Heart left ventricle (tissue), 16 donors: ENCODE measurements around the gene LAG3. TPM values are rescaled to one million over a fixed set of nuclear protein-coding genes. Genes with fewer than 3 reads are reported as not detected.

Source experiments
- ATAC-seq, 4 donors: fragments of 200-7000 bp; cut with Tn5 transposase; one replicate each; pipeline ENCODE4 v1.9.1; 2020 to 2022; ENCODE audit warnings: moderate library complexity in 4 of 4, mild to moderate bottlenecking in 3 of 4, moderate number of reproducible peaks in 1 of 4
- DNase-seq, 5 donors: peaks; one replicate each; pipeline ENCODE4 v3.0.0-alpha.2; 2020
- H3K27ac ChIP-seq, 12 donors: fragments of 200-600 bp; sonication (generic) in 4 of 12; one replicate each; pipeline versions ENCODE4 v1.5.0 to v1.8.0; 2016 to 2022; ENCODE audit warnings: mild to moderate bottlenecking in 2 of 12
- H3K27me3 ChIP-seq, 9 donors: fragments of 200-600 bp; sonication (generic) in 2 of 9; one replicate each; pipeline versions ENCODE4 v1.5.1 to v1.8.0; 2016 to 2022; ENCODE audit warnings: mild to moderate bottlenecking in 3 of 9
- H3K36me3 ChIP-seq, 9 donors: fragments of 200-600 bp; sonication (generic) in 2 of 9; one replicate each; pipeline versions ENCODE4 v1.5.0 to v1.8.0; 2018 to 2022; ENCODE audit warnings: mild to moderate bottlenecking in 2 of 9
- H3K4me1 ChIP-seq, 12 donors: fragments of 200-600 bp; sonication (generic) in 4 of 12; one replicate each; pipeline versions ENCODE4 v1.5.0 to v1.8.0; 2016 to 2022; ENCODE audit warnings: mild to moderate bottlenecking in 3 of 12
- H3K4me3 ChIP-seq, 12 donors: fragments of 200-600 bp; sonication (generic) in 4 of 12; one replicate each; pipeline versions ENCODE4 v1.5.0 to v1.8.0; 2017 to 2022; ENCODE audit warnings: mild to moderate bottlenecking in 9 of 12, moderate library complexity in 4 of 12
- H3K9me3 ChIP-seq, 12 donors: fragments of 200-600 bp; sonication (generic) in 4 of 12; one replicate each; pipeline versions ENCODE4 v1.5.0 to v1.8.0; 2016 to 2022; ENCODE audit warnings: mild to moderate bottlenecking in 1 of 12
- CTCF ChIP-seq, 12 donors: fragments of 200-600 bp; sonication (generic) in 4 of 12; IDR thresholded peaks; one replicate each; pipeline versions ENCODE4 v1.5.0 to v1.8.0; 2018 to 2022; ENCODE audit warnings: antibody characterized with exemption in 12 of 12, mild to moderate bottlenecking in 5 of 12
- POLR2A ChIP-seq, 2 donors: fragments of 450-650 bp; IDR thresholded peaks; one replicate each; pipeline ENCODE4 v1.6.1; 2017; ENCODE audit warnings: antibody characterized with exemption in 2 of 2, mild to moderate bottlenecking in 2 of 2, moderate library complexity in 2 of 2
- WGBS, 4 donors: extraction: QIAGEN DNeasy Blood & Tissue Kit in 2 of 4; methylation state at CpG; one replicate each; pipeline versions ENCODE4 v1.1.5 to v1.1.7; 2013 to 2018; 5-methylcytosine and 5-hydroxymethylcytosine counted together
- intact Hi-C, 10 donors: fragments of 100-400 bp; cut with DNase I; formaldehyde crosslinking; loops; one replicate each; pipeline versions ENCODE4 v1.11.1 to v1.14.2; 2022
- polyA plus RNA-seq, 2 donors: library from polyadenylated mRNA; stranded (reverse); fragments of 200-250 nt; gene quantifications; one replicate each; pipeline ENCODE4 v1.2.3, GENCODE V29; 2013
- total RNA-seq, 9 donors: library from RNA; depleted of rRNA in 2 of 9; stranded (reverse); fragments of >200 nt in 2 of 9; fragmentation: NEBNext Ultra II Directional in 3 of 9; extraction: Animal tissue kit (Norgen Biotek cat#: 25700) in 3 of 9; gene quantifications; one replicate each; pipeline versions ENCODE4 v1.1.0 to v1.2.4, GENCODE V29; 2016 to 2023
- donor health status: ischemic (EF 13 %, LVEDD 7.1; RV severe dilation, severe dysfunction).
- donor health status: healthy with polysubstance abuse.
- donor health status: DM: no; HTN: yes; CAD: no.
- donor health status: DM: no; HTN: no; CAD: no.
- donor health status: ischemic (EF 25% LVEDD 6.9; RV normal size, moderate dysfunction).
- donor health status: ischemic (EF 25% LVEDD 5.7; RV mildly dilated, moderate dysfunction).
- donor health status: healthy.
- donor health status: DM: yes; HTN: yes; CAD: no.
- donor health status: ischemic (EF 35%, LVEDD 5.7; RV mildly dilated, moderate dysfunction).
- donor health status: nonischemic (EF 11% LVEDD 7.7; RV severe dilation, severe dysfunction).
- donor health status: DM: yes; HTN: yes; CAD: no.
- donor health status: PGD.
- donor health status: ischemic (EF 29% LVEDD 5.4; RV normal size, mild dysfunction).
- donor health status: nonischemic (EF 23%, LVEDD 6.1; RV moderate dilation, normal function).

The LAG3 gene
- total and polyA plus RNA-seq, 11 donors = 0.03 to 1.5 (median 0.34) TPM; not detected in 4

DNA sequence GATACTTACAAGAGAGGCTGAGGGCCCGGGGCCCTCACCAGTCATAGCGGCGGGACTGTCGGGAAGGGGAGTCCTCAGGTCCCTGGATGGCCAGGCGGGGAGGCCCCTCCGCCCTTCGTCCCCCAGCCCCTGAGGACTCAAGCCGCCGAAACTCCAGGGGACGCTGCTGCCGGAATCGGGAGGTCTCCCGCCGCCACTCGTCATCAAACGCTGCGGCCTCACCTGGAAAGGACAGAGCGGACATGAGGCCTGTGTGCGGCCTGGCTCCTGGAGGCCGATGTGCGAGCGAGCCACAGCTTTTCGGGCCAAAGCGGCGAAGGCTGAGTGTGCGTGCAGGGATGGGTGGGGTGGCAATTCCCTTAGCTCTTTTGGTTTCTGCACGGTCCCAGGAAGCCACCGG is 23.6 kb upstream of the LAG3 start:
- peaks cover 0 to 56% (median 53%) of the 10 kb centered on the region in 9 donors for H3K36me3 ChIP-seq
- H3K27ac ChIP-seq = no peak overlapping the region
- ATAC-seq (no peak), DNase-seq (no peak)
- 92 to 95% (median 94%) methylated on average over 28 of the region's 28 CpGs for WGBS, 4 donors
- no peaks in the 10 kb centered on the region for H3K27me3 ChIP-seq
- TF ChIP-seq CTCF (IDR thresholded peaks at IDR 0.05) (no peak), POLR2A (IDR thresholded peaks at IDR 0.05) (no peak)
- no peak overlapping the region for H3K4me3 ChIP-seq
- intact Hi-C loops = no loop called here
- H3K4me1 ChIP-seq = peaks cover 0 to 29% (median 15%) of the 10 kb centered on the region in 12 donors
- no peaks in the 10 kb centered on the region for H3K9me3 ChIP-seq

DNA sequence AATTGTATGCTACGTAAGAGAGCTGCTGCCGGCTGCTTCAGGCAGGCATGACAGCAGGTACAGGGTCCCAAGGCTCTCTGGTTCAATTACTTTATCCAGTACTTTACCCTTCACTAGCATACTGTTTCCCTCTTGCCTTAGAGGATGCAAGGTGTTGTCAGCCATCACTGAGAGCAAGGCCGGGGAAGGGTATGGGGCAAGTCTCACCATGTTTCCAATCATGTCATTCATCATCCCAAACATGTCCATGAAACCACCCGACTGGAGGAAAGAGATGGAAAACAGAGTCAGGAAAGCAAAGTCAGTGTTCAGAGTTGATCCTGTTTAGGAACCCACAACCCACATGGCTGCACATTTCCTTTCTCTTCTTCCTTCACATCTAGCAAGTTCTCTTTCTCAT is 21.8 kb upstream of the LAG3 start:
- Histone ChIP-seq H3K27ac (no peak overlapping the region), H3K4me1 (peaks cover 0 to 40% (median 20%) of the 10 kb centered on the region in 12 donors), H3K4me3 (no peak overlapping the region), H3K9me3 (no peaks in the 10 kb centered on the region), H3K36me3 (peaks cover 0 to 56% (median 53%) of the 10 kb centered on the region in 9 donors), H3K27me3 (no peaks in the 10 kb centered on the region)
- no peak for TF ChIP-seq CTCF (IDR thresholded peaks at IDR 0.05)
- TF ChIP-seq POLR2A (IDR thresholded peaks at IDR 0.05) = no peak
- intact Hi-C loops = loop anchor here in 8 of 10 donors (5.0 kb wide), 3 partner anchors 72 to 117 kb away; partner anchors contain the start of genes P3H3 (in 6 of the 8), TPI1 (in 2 of the 8) and GPR162 (in 1 of the 8)
- WGBS, 4 donors = 85 to 93% (median 86%) methylated on average over 4 of the region's 4 CpGs
- DNase-seq = no peak
- ATAC-seq = no peak

DNA sequence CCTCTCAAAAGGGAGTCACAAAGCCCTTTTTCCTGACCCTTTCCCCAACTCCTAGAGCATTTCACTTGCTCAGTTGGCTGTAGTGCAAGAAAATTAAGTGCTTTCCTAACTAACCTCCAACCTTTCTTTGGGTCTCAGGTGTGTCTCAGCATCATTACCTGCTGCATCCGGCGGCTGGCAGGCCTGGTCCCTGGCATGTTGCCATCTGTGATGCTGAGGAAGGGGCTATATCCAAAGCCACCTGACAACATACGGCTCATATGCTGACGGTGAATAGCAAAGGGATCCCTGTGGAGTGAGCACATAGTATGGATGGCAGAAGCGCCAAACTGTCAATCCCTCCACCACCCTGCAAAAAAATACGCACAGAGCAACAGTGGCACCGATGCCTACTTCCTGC is 20.6 kb upstream of the LAG3 start:
- peaks cover 0 to 34% (median 15%) of the 10 kb centered on the region in 12 donors for H3K4me1 ChIP-seq
- H3K9me3 ChIP-seq = no peaks in the 10 kb centered on the region
- no peak for ATAC-seq
- H3K27me3 ChIP-seq = no peaks in the 10 kb centered on the region
- intact Hi-C loops = loop anchor here in 8 of 10 donors (2.0 to 5.0 kb wide), 7 partner anchors 15 to 116 kb away; partner anchors contain the start of genes P3H3 (in 6 of the 8), PTMS (in 2 of the 8), TPI1 (in 2 of the 8) and COPS7A (in 1 of the 8)
- H3K4me3 ChIP-seq = peak overlapping the region in 10 of 12 donors; percentile 76 to 100 (median 88)
- TF ChIP-seq CTCF (IDR thresholded peaks at IDR 0.05) (no peak), POLR2A (IDR thresholded peaks at IDR 0.05) (no peak)
- peak overlapping the region in 9 of 12 donors; percentile 94 to 100 (median 99) for H3K27ac ChIP-seq
- peaks cover 0 to 54% (median 51%) of the 10 kb centered on the region in 9 donors for H3K36me3 ChIP-seq
- DNase-seq = peak in 1 of 5 donors; percentile 31
- WGBS, 4 donors = 80 to 85% (median 82%) methylated on average over 7 of the region's 7 CpGs

DNA sequence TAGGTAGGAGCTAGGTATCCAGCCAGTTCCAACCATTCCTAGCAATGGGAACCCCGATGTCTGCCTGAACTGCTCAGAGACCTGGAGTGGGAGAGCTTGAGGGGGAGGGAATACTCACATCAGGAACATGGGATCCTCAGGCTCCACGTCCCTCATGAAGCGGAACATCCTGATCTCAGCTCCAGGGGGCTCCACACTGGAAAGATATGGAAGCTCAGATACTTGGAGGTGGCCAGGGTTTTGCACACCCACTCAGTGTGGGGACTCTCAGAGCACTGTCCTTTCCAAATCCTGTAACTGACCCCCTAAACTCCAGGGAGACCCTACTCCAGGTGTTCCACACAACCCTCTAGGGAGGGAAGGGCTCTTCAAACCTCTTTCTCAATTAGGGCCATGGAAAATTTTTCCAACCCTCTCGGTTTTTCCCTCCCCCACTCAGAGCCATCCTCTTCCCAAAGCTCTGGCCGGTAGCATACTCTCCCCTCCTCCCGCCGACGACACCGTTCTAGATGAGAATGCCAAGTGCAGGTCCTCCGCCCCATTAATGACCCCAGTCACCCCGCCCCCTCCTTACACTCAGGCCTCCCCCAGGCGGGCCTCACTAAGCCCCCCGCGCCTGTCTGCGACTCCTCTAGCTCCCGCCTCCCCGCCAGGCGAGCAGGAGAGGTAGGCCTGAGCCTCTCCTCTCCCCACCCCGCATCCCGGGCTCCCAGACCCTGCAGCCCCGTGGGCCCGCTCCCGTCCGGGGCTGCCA is 20.0 kb upstream of the LAG3 start:
- intact Hi-C loops = loop anchor here in 8 of 10 donors (2.0 to 5.0 kb wide), 7 partner anchors 14 to 115 kb away; partner anchors contain the start of genes P3H3 (in 6 of the 8), PTMS (in 2 of the 8), TPI1 (in 2 of the 8) and COPS7A (in 1 of the 8)
- Histone ChIP-seq H3K4me3 (peak overlapping the region; percentile 70 to 100 (median 84)), H3K36me3 (peaks cover 0 to 48% (median 45%) of the 10 kb centered on the region in 9 donors), H3K27ac (peak overlapping the region; percentile 94 to 100 (median 99)), H3K4me1 (peaks cover 0 to 40% (median 15%) of the 10 kb centered on the region in 12 donors), H3K9me3 (no peaks in the 10 kb centered on the region), H3K27me3 (no peaks in the 10 kb centered on the region)
- WGBS, 4 donors = 3 to 4% (median 4%) methylated on average over 21 to 24 of the region's 24 CpGs
- ATAC-seq (peak in 2 of 4 donors; percentile 0 to 19), DNase-seq (peak in 3 of 5 donors; percentile 60 to 73 (median 62))
- TF ChIP-seq POLR2A (IDR thresholded peaks at IDR 0.05) = no peak
- peak in 4 of 12 donors; percentile 19 to 29 (median 22) for TF ChIP-seq CTCF (IDR thresholded peaks at IDR 0.05)
